Prostate gland (tissue), 2 donors: ENCODE measurements around the gene TRIM24. TPM values are rescaled to one million over a fixed set of nuclear protein-coding genes. Genes with fewer than 3 reads are reported as not detected.

ENCODE experiments used
- DNase-seq: peaks from one replicate; pipeline ENCODE4 v3.0.0-alpha.2; 2019; ENCODE audit warnings: low spot score
- H3K27ac ChIP-seq, 2 donors: fragments of 200-600 bp; sonication (generic); 2 replicates each; pipeline ENCODE4 v1.5.1; 2017 to 2019
- H3K27me3 ChIP-seq: fragments of 200-600 bp; sonication (generic); replicated peaks from 2 replicates; pipeline ENCODE4 v1.5.1; 2019; ENCODE audit not compliant: insufficient read depth
- H3K36me3 ChIP-seq, 2 donors: fragments of 200-600 bp; sonication (generic); 1 replicate in 1 of 2; 2 replicates in 1 of 2; pipeline versions ENCODE4 v1.5.1 to v1.8.1; 2017 to 2019
- H3K4me1 ChIP-seq: fragments of 200-600 bp; sonication (generic); replicated peaks from 2 replicates; pipeline ENCODE4 v1.5.1; 2019
- H3K4me3 ChIP-seq, 2 donors: fragments of 200-600 bp; sonication (generic); 2 replicates each; pipeline ENCODE4 v1.5.1; 2017 to 2019
- H3K9me3 ChIP-seq: fragments of 200-600 bp; sonication (generic); 2 replicates; pipeline ENCODE4 v1.5.1; 2017
- CTCF ChIP-seq, 4 experiments: fragments of 200-600 bp in 2 of 4; fragments of 450-650 bp in 2 of 4; sonication (generic) in 2 of 4; IDR thresholded peaks; 1 replicate in 3 of 4; 2 replicates in 1 of 4; pipeline ENCODE4 v1.5.1; 2016 to 2019; ENCODE audit warnings: antibody characterized with exemption in 4 of 4, mild to moderate bottlenecking in 2 of 4, moderate library complexity in 2 of 4
- POLR2A ChIP-seq: fragments of 450-650 bp; IDR thresholded peaks from one replicate; pipeline ENCODE4 v1.6.1; 2016; ENCODE audit warnings: antibody characterized with exemption, mild to moderate bottlenecking
- POLR2AphosphoS5 ChIP-seq: sonication (generic); formaldehyde crosslinking; IDR thresholded peaks from one replicate; pipeline ENCODE4 v1.6.1; 2017; ENCODE audit warnings: antibody characterized with exemption
- WGBS: methylation state at CpG from one replicate; pipeline ENCODE4 v1.1.5; 2018; 5-methylcytosine and 5-hydroxymethylcytosine counted together
- intact Hi-C: fragments of 100-400 bp; cut with DNase I; formaldehyde crosslinking; loops from one replicate; pipeline ENCODE4 v1.14.2; 2022
- total RNA-seq, 2 donors: library from RNA; depleted of rRNA; stranded (reverse); fragments of >200 nt; gene quantifications; one replicate each; pipeline ENCODE4 v1.1.0, GENCODE V29; 2016

Gene TRIM24
- total RNA-seq, 2 donors from 2014 or later = 38.9 to 42.6 TPM

- WGBS = 92% methylated on average over 1 of the region's 1 CpG
- Histone ChIP-seq H3K27ac (no peak overlapping the region), H3K36me3 (no peaks in the 10 kb centered on the region), H3K27me3 (no peaks in the 10 kb centered on the region), H3K4me1 (no peaks in the 10 kb centered on the region), H3K4me3 (no peak overlapping the region), H3K9me3 (no peaks in the 10 kb centered on the region)
- TF ChIP-seq CTCF (IDR thresholded peaks at IDR 0.05) = no peak
- TF ChIP-seq POLR2A = no peak
- no peak for TF ChIP-seq POLR2AphosphoS5
- intact Hi-C loops = no loop called here
- no peak for DNase-seq
These were observed 119.1 kb downstream of the TRIM24 start for GRCh38 chr7:138579136-138579535.

GRCh38 chr7:138579671-138580070 lies 119.6 kb downstream of the TRIM24 start:
- H3K4me3 ChIP-seq = no peak overlapping the region
- H3K36me3 ChIP-seq = peaks cover 0 to under 1% of the 10 kb centered on the region in 2 donors
- WGBS = 95% methylated on average over 3 of the region's 3 CpGs
- no peaks in the 10 kb centered on the region for H3K27me3 ChIP-seq
- intact Hi-C loops = no loop called here
- H3K27ac ChIP-seq = no peak overlapping the region
- H3K4me1 ChIP-seq = no peaks in the 10 kb centered on the region
- no peak for DNase-seq
- TF ChIP-seq POLR2AphosphoS5 (no peak), CTCF (IDR thresholded peaks at IDR 0.05) (no peak), POLR2A (no peak)
- H3K9me3 ChIP-seq = no peaks in the 10 kb centered on the region

GRCh38 chr7:138581065-138581464 lies 121.0 kb downstream of the TRIM24 start:
- H3K36me3 ChIP-seq = peaks cover 0 to 6% of the 10 kb centered on the region in 2 donors
- 81% methylated on average over 4 of the region's 4 CpGs for WGBS
- no peak overlapping the region for H3K4me3 ChIP-seq
- no peak for DNase-seq
- intact Hi-C loops = no loop called here
- TF ChIP-seq POLR2A (no peak), CTCF (IDR thresholded peaks at IDR 0.05) (no peak), POLR2AphosphoS5 (no peak)
- no peak overlapping the region for H3K27ac ChIP-seq
- no peaks in the 10 kb centered on the region for H3K4me1 ChIP-seq
- H3K9me3 ChIP-seq = no peaks in the 10 kb centered on the region
- no peaks in the 10 kb centered on the region for H3K27me3 ChIP-seq

DNA sequence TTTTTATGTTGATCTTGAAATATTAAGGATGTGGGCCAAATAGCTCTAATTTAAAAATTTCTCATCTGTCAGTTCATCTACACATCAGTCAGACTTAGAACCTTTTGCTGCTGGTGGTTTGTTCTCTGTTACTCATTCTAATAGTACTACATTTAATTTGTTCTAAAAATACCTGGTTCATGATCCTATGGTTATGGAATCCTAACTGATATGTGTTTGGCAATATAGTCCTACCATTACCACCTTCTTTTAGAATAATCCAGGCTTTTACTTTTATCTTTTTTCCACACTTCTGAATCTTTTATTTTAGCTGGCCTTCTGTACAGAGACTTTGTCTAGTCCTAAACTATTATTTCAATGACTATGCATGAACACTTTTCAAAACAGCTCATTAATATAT lies 124.2 kb downstream of the TRIM24 start:
- H3K4me1 ChIP-seq = no peaks in the 10 kb centered on the region
- H3K27me3 ChIP-seq = no peaks in the 10 kb centered on the region
- H3K36me3 ChIP-seq = peaks cover 0 to 6% of the 10 kb centered on the region in 2 donors
- no peak for DNase-seq
- no peak for TF ChIP-seq CTCF (IDR thresholded peaks at IDR 0.05)
- no peak for TF ChIP-seq POLR2AphosphoS5
- TF ChIP-seq POLR2A = no peak
- no peaks in the 10 kb centered on the region for H3K9me3 ChIP-seq
- intact Hi-C loops = no loop called here
- no peak overlapping the region for H3K27ac ChIP-seq
- H3K4me3 ChIP-seq = no peak overlapping the region

- no peak for DNase-seq
- intact Hi-C loops = no loop called here
- H3K9me3 ChIP-seq = no peaks in the 10 kb centered on the region
- H3K4me1 ChIP-seq = no peaks in the 10 kb centered on the region
- H3K36me3 ChIP-seq = peaks cover 0 to 6% of the 10 kb centered on the region in 2 donors
- H3K27ac ChIP-seq = no peak overlapping the region
- 90% methylated on average over 4 of the region's 4 CpGs for WGBS
- H3K4me3 ChIP-seq = no peak overlapping the region
- no peaks in the 10 kb centered on the region for H3K27me3 ChIP-seq
- no peak for TF ChIP-seq POLR2A
- no peak for TF ChIP-seq CTCF (IDR thresholded peaks at IDR 0.05)
- no peak for TF ChIP-seq POLR2AphosphoS5
These were observed 124.6 kb downstream of the TRIM24 start for GRCh38 chr7:138584696-138585095.
